ENCODE measurements around the gene SLC25A45.

DNA sequence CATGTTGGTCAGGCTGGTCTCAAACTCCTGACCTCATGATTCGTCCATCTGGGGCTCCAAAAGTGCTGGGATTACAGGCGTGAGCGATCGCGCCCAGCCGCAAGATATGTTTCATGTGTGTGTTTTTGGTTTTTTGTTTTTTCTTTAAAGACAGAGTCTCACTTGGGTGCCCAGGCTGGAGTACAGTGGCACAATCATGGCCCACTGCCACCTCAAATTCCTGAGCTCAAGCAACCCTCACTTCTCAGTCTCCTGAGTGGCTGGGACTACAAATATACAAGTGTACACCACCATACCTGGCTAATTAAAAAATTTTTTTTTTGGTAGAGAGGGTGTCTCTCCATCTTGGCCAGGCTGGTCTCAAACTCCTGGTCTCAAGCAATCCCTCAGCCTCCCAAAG, 19.5 kb downstream of the SLC25A45 start:
- TF ChIP-seq, protein P1, sequence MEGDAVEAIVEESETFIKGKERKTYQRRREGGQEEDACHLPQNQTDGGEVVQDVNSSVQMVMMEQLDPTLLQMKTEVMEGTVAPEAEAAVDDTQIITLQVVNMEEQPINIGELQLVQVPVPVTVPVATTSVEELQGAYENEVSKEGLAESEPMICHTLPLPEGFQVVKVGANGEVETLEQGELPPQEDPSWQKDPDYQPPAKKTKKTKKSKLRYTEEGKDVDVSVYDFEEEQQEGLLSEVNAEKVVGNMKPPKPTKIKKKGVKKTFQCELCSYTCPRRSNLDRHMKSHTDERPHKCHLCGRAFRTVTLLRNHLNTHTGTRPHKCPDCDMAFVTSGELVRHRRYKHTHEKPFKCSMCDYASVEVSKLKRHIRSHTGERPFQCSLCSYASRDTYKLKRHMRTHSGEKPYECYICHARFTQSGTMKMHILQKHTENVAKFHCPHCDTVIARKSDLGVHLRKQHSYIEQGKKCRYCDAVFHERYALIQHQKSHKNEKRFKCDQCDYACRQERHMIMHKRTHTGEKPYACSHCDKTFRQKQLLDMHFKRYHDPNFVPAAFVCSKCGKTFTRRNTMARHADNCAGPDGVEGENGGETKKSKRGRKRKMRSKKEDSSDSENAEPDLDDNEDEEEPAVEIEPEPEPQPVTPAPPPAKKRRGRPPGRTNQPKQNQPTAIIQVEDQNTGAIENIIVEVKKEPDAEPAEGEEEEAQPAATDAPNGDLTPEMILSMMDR (IDR thresholded peaks at IDR 0.05; ENCODE audit: low read length) = no peak
- TF ChIP-seq EZH2 (optimal IDR thresholded peaks at IDR 0.05; ENCODE audit: low read depth, low read length) = no peak

All from MM.1S (cell line).